Gastrocnemius medialis (tissue), 4 donors: Measurements from ENCODE around the gene MOV10. TPM values are rescaled to one million over a fixed set of nuclear protein-coding genes. Genes with fewer than 3 reads are reported as not detected.
A peak's percentile ranks its signal among the peaks of the same experiment; 100 is the strongest.

Experiments
- ATAC-seq, 2 donors: fragments of 150-250 bp; one replicate each; pipeline ENCODE4 v1.9.1; 2016
- DNase-seq, 2 donors: peaks; one replicate each; pipeline ENCODE4 v3.0.0-alpha.2; 2019
- H3K27ac ChIP-seq, 4 donors: fragments of 200-600 bp; sonication (generic); 1 replicate in 1 of 4; 2 replicates in 3 of 4; pipeline ENCODE4 v1.5.1; 2016 to 2018; ENCODE audit warnings: mild to moderate bottlenecking in 2 of 4, moderate library complexity in 1 of 4
- H3K27me3 ChIP-seq, 3 donors: fragments of 200-600 bp; sonication (generic) in 2 of 3; 1 replicate in 1 of 3; 2 replicates in 2 of 3; pipeline versions ENCODE4 v1.5.1 to v1.6.0; 2016 to 2019; ENCODE audit warnings: mild to moderate bottlenecking in 1 of 3, moderate library complexity in 1 of 3
- H3K36me3 ChIP-seq, 2 donors: fragments of 200-600 bp; sonication (generic) in 1 of 2; one replicate each; pipeline ENCODE4 v1.5.1; 2017 to 2018
- H3K4me1 ChIP-seq, 2 donors: fragments of 200-600 bp; sonication (generic) in 1 of 2; one replicate each; pipeline ENCODE4 v1.5.1; 2016 to 2017; ENCODE audit warnings: mild to moderate bottlenecking in 2 of 2
- H3K4me3 ChIP-seq, 4 donors: fragments of 200-600 bp; sonication (generic) in 3 of 4; 1 replicate in 1 of 4; 2 replicates in 3 of 4; pipeline ENCODE4 v1.5.1; 2016 to 2019; ENCODE audit warnings: mild to moderate bottlenecking in 2 of 4
- H3K9me3 ChIP-seq, 3 donors: fragments of 200-600 bp; sonication (generic) in 2 of 3; 1 replicate in 1 of 3; 2 replicates in 2 of 3; pipeline ENCODE4 v1.5.1; 2016 to 2019
- CTCF ChIP-seq, 5 experiments: fragments of 450-650 bp in 3 of 5; fragments of 200-600 bp in 2 of 5; sonication (generic) in 2 of 5; IDR thresholded peaks in 4 of 5; conservative IDR thresholded peaks in 1 of 5; 1 replicate in 4 of 5; 2 replicates in 1 of 5; pipeline ENCODE4 v1.5.1; 2016 to 2019; ENCODE audit warnings: antibody characterized with exemption in 5 of 5, mild to moderate bottlenecking in 3 of 5, moderate library complexity in 3 of 5
- POLR2A ChIP-seq, 2 donors: fragments of 450-650 bp; IDR thresholded peaks; one replicate each; pipeline ENCODE4 v1.6.1; 2017; ENCODE audit warnings: antibody characterized with exemption in 2 of 2, mild to moderate bottlenecking in 2 of 2, moderate library complexity in 2 of 2
- in situ Hi-C, 4 donors: fragments of 200-750 bp; cut with MboI; loops; one replicate each; pipeline versions ENCODE4 v1.15.0 to v1.8.0; 2017; ENCODE audit warnings: low sequenced_read_pairs in 4 of 4
- intact Hi-C: fragments of 100-400 bp; cut with DNase I; formaldehyde crosslinking; loops from one replicate; pipeline ENCODE4 v1.15.1; 2023; ENCODE audit warnings: low total_unique reads
- total RNA-seq, 4 donors: library from RNA; depleted of rRNA; stranded (reverse); fragments of >200 nt; gene quantifications; one replicate each; pipeline versions ENCODE4 v1.1.0 to v1.2.3, GENCODE V29; 2016

Gene MOV10
- total RNA-seq, 4 donors from 2014 or later: 2.8 to 7.2 (median 4.8) TPM

GRCh38 chr1:112628516-112628915 lies 45.9 kb upstream of the MOV10 start:
- Histone ChIP-seq H3K4me3 (no peak overlapping the region), H3K27ac (peak overlapping the region; percentile 65 to 97 (median 74)), H3K36me3 (peaks cover 0 to 4% of the 10 kb centered on the region in 2 donors), H3K4me1 (peaks cover 30 to 39% of the 10 kb centered on the region in 2 donors), H3K27me3 (no peaks in the 10 kb centered on the region), H3K9me3 (no peaks in the 10 kb centered on the region)
- no peak for DNase-seq
- ATAC-seq: no peak
- TF ChIP-seq POLR2A (IDR thresholded peaks at IDR 0.05): no peak
- no peak for TF ChIP-seq CTCF (IDR thresholded peaks at IDR 0.05 in 4 of 5, conservative IDR thresholded peaks at IDR 0.05 in 1 of 5)
- in situ Hi-C loops (loop anchor here in 2 of 4 donors (10.0 kb wide), 1 partner anchor 76 kb away; the partner anchor contains the start of gene RHOC (in 2 of the 2)), intact Hi-C loops (loop anchor here (5.0 kb wide), 1 partner anchor 44 kb away; the partner anchor contains the start of gene MOV10)

GRCh38 chr1:112629256-112629655 lies 45.2 kb upstream of the MOV10 start:
- Histone ChIP-seq H3K27me3 (no peaks in the 10 kb centered on the region), H3K4me3 (no peak overlapping the region), H3K4me1 (peaks cover 36 to 39% of the 10 kb centered on the region in 2 donors), H3K36me3 (peaks cover 0 to 4% of the 10 kb centered on the region in 2 donors), H3K27ac (peak overlapping the region in 2 of 4 donors; percentile 76 to 97), H3K9me3 (no peaks in the 10 kb centered on the region)
- in situ Hi-C loops (loop anchor here in 2 of 4 donors (10.0 kb wide), 1 partner anchor 76 kb away; the partner anchor contains the start of gene RHOC (in 2 of the 2)), intact Hi-C loops (loop anchor here (5.0 kb wide), 1 partner anchor 43 kb away; the partner anchor contains the start of gene MOV10)
- DNase-seq: no peak
- TF ChIP-seq POLR2A (IDR thresholded peaks at IDR 0.05) (no peak), CTCF (IDR thresholded peaks at IDR 0.05 in 4 of 5, conservative IDR thresholded peaks at IDR 0.05 in 1 of 5) (no peak)
- ATAC-seq: no peak

GRCh38 chr1:112633628-112634027 lies 40.8 kb upstream of the MOV10 start:
- Histone ChIP-seq H3K27me3 (no peaks in the 10 kb centered on the region), H3K9me3 (no peaks in the 10 kb centered on the region), H3K4me1 (peaks cover 39 to 50% of the 10 kb centered on the region in 2 donors), H3K27ac (no peak overlapping the region), H3K4me3 (no peak overlapping the region), H3K36me3 (peaks cover 0 to 4% of the 10 kb centered on the region in 2 donors)
- ATAC-seq (no peak), DNase-seq (no peak)
- no peak for TF ChIP-seq POLR2A (IDR thresholded peaks at IDR 0.05)
- TF ChIP-seq CTCF (IDR thresholded peaks at IDR 0.05 in 4 of 5, conservative IDR thresholded peaks at IDR 0.05 in 1 of 5): no peak
- intact Hi-C loops (no loop called here), in situ Hi-C loops (no loop called here)

GRCh38 chr1:112634367-112634766 lies 40.1 kb upstream of the MOV10 start:
- intact Hi-C loops (no loop called here), in situ Hi-C loops (no loop called here)
- Histone ChIP-seq H3K27me3 (no peaks in the 10 kb centered on the region), H3K27ac (no peak overlapping the region), H3K36me3 (peaks cover 0 to 4% of the 10 kb centered on the region in 2 donors), H3K4me3 (no peak overlapping the region), H3K4me1 (peaks cover 34 to 47% of the 10 kb centered on the region in 2 donors), H3K9me3 (no peaks in the 10 kb centered on the region)
- DNase-seq: no peak
- ATAC-seq: no peak
- TF ChIP-seq CTCF (IDR thresholded peaks at IDR 0.05 in 4 of 5, conservative IDR thresholded peaks at IDR 0.05 in 1 of 5) (no peak), POLR2A (IDR thresholded peaks at IDR 0.05) (no peak)
